AG04449 (cell line): ENCODE data around the gene IQSEC3.

Experiments used
- CTCF ChIA-PET: fragments of 350-600 bp; formaldehyde crosslinking; extraction: SDS; loops from one replicate; lab custom pipeline; 2021; ENCODE audit warnings: antibody characterized with exemption; lab: Yijun Ruan, JAX
- POLR2A ChIA-PET: fragments of 400-600, 350-600 bp; formaldehyde crosslinking; extraction: SDS; loops from one replicate; lab custom pipeline; 2020; ENCODE audit warnings: antibody characterized with exemption, inconsistent platforms; lab: Yijun Ruan, JAX
- DNase-seq: peaks from one replicate; pipeline ENCODE4 v3.0.0-alpha.2; 2010; ENCODE audit warnings: low read depth, low spot score
- H3K4me3 ChIP-seq: 2 replicates; pipeline ENCODE4 v1.5.1; 2011; ENCODE audit warnings: low read depth, mild to moderate bottlenecking, control low read depth, low read length
- TF ChIP-seq, protein P1 (sequence below): IDR thresholded peaks from one replicate; pipeline ENCODE4 v1.5.1; 2011; ENCODE audit warnings: mild to moderate bottlenecking, moderate library complexity, low read length, control low read depth, inconsistent platforms; ENCODE audit not compliant: insufficient read depth; ENCODE audit errors: missing control alignments

The IQSEC3 gene

DNA sequence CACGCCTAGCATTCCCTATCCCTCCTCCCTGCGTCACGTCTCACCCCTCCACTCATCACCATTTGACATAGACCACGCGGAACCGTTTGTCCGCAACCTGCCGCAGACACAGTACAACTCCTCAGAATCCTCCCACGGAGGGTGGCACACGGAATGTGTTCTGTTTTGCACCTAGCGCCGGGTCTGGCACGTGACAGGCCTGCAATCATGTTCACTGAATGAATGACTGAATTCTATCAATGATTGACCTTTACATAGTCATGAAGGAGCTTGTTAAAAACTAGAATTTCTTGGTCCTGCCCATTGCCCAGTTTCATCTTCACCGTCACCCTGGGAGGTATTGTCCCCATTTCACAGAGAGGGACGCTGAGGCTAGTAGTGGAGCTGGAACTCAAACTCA, 142.7 kb downstream of the IQSEC3 start:
- CTCF ChIA-PET, result no interaction called here
- TF ChIP-seq, protein P1, sequence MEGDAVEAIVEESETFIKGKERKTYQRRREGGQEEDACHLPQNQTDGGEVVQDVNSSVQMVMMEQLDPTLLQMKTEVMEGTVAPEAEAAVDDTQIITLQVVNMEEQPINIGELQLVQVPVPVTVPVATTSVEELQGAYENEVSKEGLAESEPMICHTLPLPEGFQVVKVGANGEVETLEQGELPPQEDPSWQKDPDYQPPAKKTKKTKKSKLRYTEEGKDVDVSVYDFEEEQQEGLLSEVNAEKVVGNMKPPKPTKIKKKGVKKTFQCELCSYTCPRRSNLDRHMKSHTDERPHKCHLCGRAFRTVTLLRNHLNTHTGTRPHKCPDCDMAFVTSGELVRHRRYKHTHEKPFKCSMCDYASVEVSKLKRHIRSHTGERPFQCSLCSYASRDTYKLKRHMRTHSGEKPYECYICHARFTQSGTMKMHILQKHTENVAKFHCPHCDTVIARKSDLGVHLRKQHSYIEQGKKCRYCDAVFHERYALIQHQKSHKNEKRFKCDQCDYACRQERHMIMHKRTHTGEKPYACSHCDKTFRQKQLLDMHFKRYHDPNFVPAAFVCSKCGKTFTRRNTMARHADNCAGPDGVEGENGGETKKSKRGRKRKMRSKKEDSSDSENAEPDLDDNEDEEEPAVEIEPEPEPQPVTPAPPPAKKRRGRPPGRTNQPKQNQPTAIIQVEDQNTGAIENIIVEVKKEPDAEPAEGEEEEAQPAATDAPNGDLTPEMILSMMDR, result no peak

DNA sequence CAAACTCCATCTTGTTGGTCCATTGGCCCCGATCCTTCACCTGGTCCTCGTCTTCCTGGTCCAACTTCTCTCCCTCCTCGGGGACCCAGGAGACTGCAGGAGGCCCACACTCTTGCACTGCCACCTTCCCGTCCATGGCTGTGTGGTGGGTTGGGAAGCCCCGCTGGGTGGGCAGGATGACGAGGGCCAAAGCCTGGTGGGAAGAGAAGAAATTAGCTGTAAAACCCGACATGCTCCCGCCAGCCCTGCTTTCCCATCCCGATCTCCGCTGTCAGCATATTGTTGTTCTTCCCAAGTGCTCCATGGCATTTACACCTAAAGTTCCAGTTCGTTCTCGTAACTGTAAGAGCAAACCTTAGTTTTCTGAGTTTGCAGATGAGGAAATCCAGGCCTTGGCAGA, 143.3 kb downstream of the IQSEC3 start:
- TF ChIP-seq, protein P1, result no peak

More for the DNA sequence above, 142.7 kb downstream of the IQSEC3 start:
- H3K4me3 ChIP-seq, result no peak overlapping the region
- POLR2A ChIA-PET, result no interaction called here
- DNase-seq, result no peak

DNA sequence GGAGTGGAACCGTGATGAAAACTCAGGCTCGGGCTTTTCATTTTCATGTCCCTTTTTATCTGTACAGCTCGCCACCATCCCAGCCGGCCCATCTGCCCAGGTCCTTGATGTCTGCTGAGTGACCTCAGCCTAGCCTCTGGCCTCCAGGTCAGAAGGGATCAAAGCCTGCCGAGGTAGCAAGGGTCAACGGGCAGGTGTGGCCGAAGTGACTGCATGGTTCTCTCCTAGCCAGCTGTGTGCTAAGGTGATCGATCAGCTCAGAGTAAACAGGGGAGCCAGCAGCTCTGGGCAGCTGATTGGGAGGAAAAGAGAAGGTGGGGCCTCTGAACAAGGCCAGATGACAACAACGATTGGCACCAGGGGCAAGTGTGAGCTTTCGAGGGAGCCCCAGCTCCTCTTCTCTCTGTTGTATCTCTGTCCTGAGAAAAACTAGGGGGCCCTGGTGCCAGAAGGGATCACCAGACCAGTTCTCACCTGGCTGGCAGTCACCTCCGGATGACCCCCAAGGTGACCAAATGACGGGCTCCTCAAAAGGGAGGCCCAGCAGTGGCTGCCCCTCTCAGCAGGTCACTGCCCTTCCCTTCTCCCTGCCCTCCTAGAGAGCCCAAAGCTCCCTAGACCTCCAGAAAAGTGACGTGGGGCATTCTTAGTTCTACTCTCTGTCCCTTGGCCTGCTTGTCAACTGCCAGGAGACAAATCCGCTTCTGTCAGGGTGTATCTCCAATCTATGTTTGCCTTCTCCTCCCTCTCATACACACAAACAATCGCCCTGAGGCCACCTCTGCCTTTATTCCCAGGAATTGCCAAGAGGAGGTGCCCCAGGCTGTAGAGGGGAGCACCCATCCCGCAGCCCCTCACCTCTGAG, 143.9 kb downstream of the IQSEC3 start:
- H3K4me3 ChIP-seq, result no peak overlapping the region
- TF ChIP-seq, protein P1, result no peak
- no peak for DNase-seq
- CTCF ChIA-PET, result interaction anchor here (1.0 to 1.4 kb wide), 2 partner anchors 10 to 21 kb away, joined by 4 to 6 read pairs; no protein-coding TSS in a partner anchor
- POLR2A ChIA-PET, result no interaction called here

More for the DNA sequence above, 143.3 kb downstream of the IQSEC3 start:
- ChIA-PET CTCF (interaction anchor here (1.0 to 1.4 kb wide), 2 partner anchors 10 to 21 kb away, joined by 4 to 6 read pairs; no protein-coding TSS in a partner anchor), POLR2A (no interaction called here)
- H3K4me3 ChIP-seq, result no peak overlapping the region
- no peak for DNase-seq

DNA sequence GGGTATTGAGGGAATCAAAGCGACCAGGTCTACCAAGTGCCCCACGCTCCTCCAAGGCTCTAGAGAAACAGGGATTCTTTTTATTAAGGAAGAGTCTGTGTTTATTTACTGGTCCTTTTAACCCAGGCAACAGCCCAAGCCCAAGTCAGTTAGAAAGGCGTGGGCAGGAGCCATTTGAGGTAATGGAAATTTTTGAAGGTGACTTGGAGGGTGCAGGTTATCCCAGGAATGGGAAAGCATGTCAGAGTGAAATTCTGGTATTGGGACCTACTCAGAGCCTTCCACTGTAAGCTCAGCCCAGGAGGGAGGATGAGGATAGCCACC, 144.5 kb downstream of the IQSEC3 start:
- ChIA-PET POLR2A (no interaction called here), CTCF (interaction anchor here (1.0 to 2.5 kb wide), 4 partner anchors 9 to 22 kb away, joined by 4 to 14 read pairs (median 7); no protein-coding TSS in a partner anchor)
- TF ChIP-seq, protein P1, result no peak
- DNase-seq, result no peak
- no peak overlapping the region for H3K4me3 ChIP-seq

DNA sequence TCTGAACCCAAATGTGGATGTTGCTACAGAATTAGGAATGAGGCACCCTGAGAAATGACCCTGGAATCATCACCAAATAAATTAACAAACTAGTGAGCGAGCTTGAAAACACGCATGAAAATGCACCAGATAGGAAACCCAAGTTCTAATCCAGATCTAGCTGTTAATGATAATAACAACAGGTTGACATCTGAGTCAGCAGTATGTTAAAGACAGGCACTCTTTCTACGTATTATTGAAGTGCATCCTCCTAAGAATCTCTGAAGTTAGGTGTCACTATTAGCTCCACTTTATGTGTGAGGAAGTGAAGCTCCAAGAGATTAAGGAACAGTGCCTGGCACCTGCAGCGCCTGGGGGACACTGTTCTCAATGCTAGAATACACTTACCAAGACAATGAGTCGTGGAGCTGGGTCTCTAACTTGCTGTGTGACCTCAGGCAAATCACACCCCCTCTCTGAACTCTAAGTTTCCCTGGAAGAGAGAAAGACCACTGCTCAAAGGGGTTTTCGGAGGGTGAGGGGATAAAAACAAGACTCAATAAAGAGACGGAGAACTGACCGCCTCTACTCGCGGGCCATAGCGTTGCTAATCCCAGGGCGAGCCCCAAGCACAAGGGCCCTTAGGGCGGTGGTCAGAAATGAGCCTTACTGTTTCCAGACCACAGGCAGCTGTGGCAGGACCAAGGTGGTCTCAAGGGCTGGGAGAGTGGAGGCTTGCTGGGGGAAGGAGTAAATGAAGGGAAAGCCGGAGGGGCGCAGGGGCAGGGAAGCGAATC, 145.3 kb downstream of the IQSEC3 start:
- no peak overlapping the region for H3K4me3 ChIP-seq
- no peak for DNase-seq
- ChIA-PET CTCF (interaction anchor here (0.8 to 2.5 kb wide), 4 partner anchors 12 to 29 kb away, joined by 3 to 14 read pairs (median 6); no protein-coding TSS in a partner anchor), POLR2A (no interaction called here)
- TF ChIP-seq, protein P1, result no peak

DNA sequence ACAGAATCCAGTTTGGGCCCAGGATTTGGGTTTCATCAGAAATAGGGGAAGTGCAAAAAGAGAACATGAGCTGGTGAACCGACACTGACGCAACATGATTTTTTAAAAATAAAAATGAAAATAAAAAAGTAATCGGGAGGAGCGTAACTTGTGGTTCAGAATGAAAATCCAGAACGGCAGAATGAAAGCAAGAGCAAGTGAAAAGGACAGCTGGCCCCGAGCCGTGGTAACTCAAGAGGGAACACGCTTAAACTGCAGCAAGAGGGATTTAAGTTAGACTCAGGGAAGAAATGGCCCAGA, 145.8 kb downstream of the IQSEC3 start:
- TF ChIP-seq, protein P1, result no peak
- ChIA-PET CTCF (interaction anchor here (0.8 to 2.5 kb wide), 4 partner anchors 12 to 29 kb away, joined by 3 to 14 read pairs (median 6); no protein-coding TSS in a partner anchor), POLR2A (no interaction called here)
- no peak overlapping the region for H3K4me3 ChIP-seq
- no peak for DNase-seq
